H9 (cell line): ENCODE results near the gene BICD2. TPM values are rescaled to one million over a fixed set of nuclear protein-coding genes. Genes with fewer than 3 reads are reported as not detected.

Experiments
- DNase-seq: peaks from one replicate; pipeline ENCODE4 v3.0.0-alpha.2; 2017
- H2AFZ ChIP-seq: one replicate; pipeline ENCODE4 v1.6.1; 2013; ENCODE audit warnings: mild to moderate bottlenecking, low read length, control low read depth, moderate library complexity
- H2AK5ac ChIP-seq: 2 replicates; pipeline ENCODE4 v1.6.1; 2013; ENCODE audit warnings: low read length, control low read depth, mixed read lengths; ENCODE audit not compliant: insufficient read length
- H2BK120ac ChIP-seq: one replicate; pipeline ENCODE4 v1.6.1; 2013; ENCODE audit warnings: low read depth, mild to moderate bottlenecking, low read length, control low read depth, inconsistent platforms; ENCODE audit not compliant: poor library complexity, severe bottlenecking
- H2BK12ac ChIP-seq: 2 replicates; pipeline ENCODE4 v1.6.1; 2013; ENCODE audit warnings: low read length, control low read depth, mixed read lengths, low read depth; ENCODE audit not compliant: insufficient read length
- H2BK15ac ChIP-seq: 2 replicates; pipeline ENCODE4 v1.6.1; 2013; ENCODE audit warnings: low read depth, low read length, control low read depth
- H2BK20ac ChIP-seq: one replicate; pipeline ENCODE4 v1.6.1; 2013; ENCODE audit warnings: low read depth, mild to moderate bottlenecking, low read length, control low read depth, inconsistent platforms; ENCODE audit not compliant: poor library complexity, severe bottlenecking
- H2BK5ac ChIP-seq: 2 replicates; pipeline ENCODE4 v1.6.1; 2013; ENCODE audit warnings: low read length, control low read depth, mixed read lengths; ENCODE audit not compliant: insufficient read length
- H3K14ac ChIP-seq: 2 replicates; pipeline ENCODE4 v1.6.1; 2013; ENCODE audit warnings: low read length, control low read depth; ENCODE audit not compliant: insufficient read depth
- H3K18ac ChIP-seq: 2 replicates; pipeline ENCODE4 v1.6.1; 2013; ENCODE audit warnings: low read depth, mild to moderate bottlenecking, mixed read lengths, low read length, control low read depth; ENCODE audit not compliant: insufficient read length
- H3K23ac ChIP-seq: 2 replicates; pipeline ENCODE4 v1.6.1; 2013; ENCODE audit warnings: low read length, control low read depth, mixed read lengths, low read depth; ENCODE audit not compliant: insufficient read length
- H3K23me2 ChIP-seq: 2 replicates; pipeline ENCODE4 v1.6.1; 2013; ENCODE audit warnings: low read depth, mild to moderate bottlenecking, mixed read lengths, low read length, control low read depth; ENCODE audit not compliant: insufficient read length, poor library complexity, severe bottlenecking
- H3K27ac ChIP-seq: 2 replicates; pipeline ENCODE4 v1.5.1; 2013; ENCODE audit warnings: low read length, control low read depth, mixed read lengths, low read depth; ENCODE audit not compliant: insufficient read length
- H3K27me3 ChIP-seq: 2 replicates; pipeline ENCODE4 v1.6.1; 2013; ENCODE audit warnings: low read length, control low read depth, inconsistent platforms; ENCODE audit not compliant: insufficient read depth
- H3K4ac ChIP-seq: 2 replicates; pipeline ENCODE4 v1.6.1; 2013; ENCODE audit warnings: low read depth, mild to moderate bottlenecking, control low read depth, inconsistent platforms, low read length, moderate library complexity
- H3K4me1 ChIP-seq: 2 replicates; pipeline ENCODE4 v1.6.1; 2013; ENCODE audit warnings: low read length, control low read depth, inconsistent platforms; ENCODE audit not compliant: insufficient read depth
- H3K4me2 ChIP-seq: 2 replicates; pipeline ENCODE4 v1.6.1; 2013; ENCODE audit warnings: low read length, control low read depth, mixed read lengths; ENCODE audit not compliant: insufficient read length, insufficient read depth
- H3K56ac ChIP-seq: 2 replicates; pipeline ENCODE4 v1.6.1; 2013; ENCODE audit warnings: low read depth, mild to moderate bottlenecking, mixed read lengths, low read length, control low read depth; ENCODE audit not compliant: insufficient read length
- H3K79me1 ChIP-seq: 2 replicates; pipeline ENCODE4 v1.6.1; 2013; ENCODE audit warnings: low read depth, mild to moderate bottlenecking, moderate library complexity, low read length, control low read depth, inconsistent platforms; ENCODE audit not compliant: insufficient read depth, poor library complexity, severe bottlenecking
- H3K79me2 ChIP-seq: 2 replicates; pipeline ENCODE4 v1.6.1; 2013; ENCODE audit warnings: low read length, control low read depth, inconsistent platforms; ENCODE audit not compliant: insufficient read depth
- H3K9ac ChIP-seq: 2 replicates; pipeline ENCODE4 v1.6.1; 2013; ENCODE audit warnings: low read length, control low read depth, mixed read lengths; ENCODE audit not compliant: insufficient read length; ENCODE audit errors: extremely low read depth
- H3K9me3 ChIP-seq: one replicate; pipeline ENCODE4 v1.6.1; 2013; ENCODE audit warnings: low read depth, low read length, inconsistent platforms; ENCODE audit not compliant: control insufficient read depth
- H3T11ph ChIP-seq: one replicate; pipeline ENCODE4 v1.6.1; 2013; ENCODE audit warnings: mild to moderate bottlenecking, low read length, control low read depth, inconsistent platforms
- H4K20me1 ChIP-seq: one replicate; pipeline ENCODE4 v1.6.1; 2013; ENCODE audit not compliant: control insufficient read depth, insufficient read length, insufficient read depth
- H4K5ac ChIP-seq: 2 replicates; pipeline ENCODE4 v1.6.1; 2013; ENCODE audit warnings: low read depth, mild to moderate bottlenecking, mixed read lengths, low read length, control low read depth; ENCODE audit not compliant: insufficient read length
- H4K8ac ChIP-seq: replicated peaks from 2 replicates; pipeline ENCODE4 v1.6.1; 2013; ENCODE audit warnings: low read length, control low read depth, mixed read lengths, low read depth; ENCODE audit not compliant: insufficient read length
- H4K91ac ChIP-seq: 2 replicates; pipeline ENCODE4 v1.6.1; 2013; ENCODE audit warnings: low read depth, mild to moderate bottlenecking, moderate library complexity, mixed read lengths, low read length, control low read depth; ENCODE audit not compliant: insufficient read length
- H3K27ac Mint-ChIP-seq, 3 experiments: 2 replicates in 2 of 3; 3 replicates in 1 of 3; pipeline ENCODE4 v1.8.0; 2020 to 2021; ENCODE audit warnings: mixed read lengths in 3 of 3, mild to moderate bottlenecking in 1 of 3, moderate library complexity in 1 of 3
- H3K27me3 Mint-ChIP-seq: 2 replicates; pipeline ENCODE4 v1.8.0; 2021; ENCODE audit warnings: low read depth, mild to moderate bottlenecking, moderate library complexity, mixed read lengths
- H3K36me3 Mint-ChIP-seq, 3 experiments: 2 replicates in 2 of 3; 3 replicates in 1 of 3; pipeline ENCODE4 v1.8.0; 2020 to 2021; ENCODE audit warnings: low read depth in 3 of 3, mixed read lengths in 3 of 3; ENCODE audit not compliant: insufficient read depth in 1 of 3
- H3K4me1 Mint-ChIP-seq, 2 experiments: 2 replicates each; pipeline ENCODE4 v1.8.0; 2020; ENCODE audit warnings: mixed read lengths in 2 of 2
- H3K4me3 Mint-ChIP-seq, 2 experiments: 2 replicates in 1 of 2; 3 replicates in 1 of 2; pipeline ENCODE4 v1.8.0; 2020 to 2021; ENCODE audit warnings: mild to moderate bottlenecking in 2 of 2, mixed read lengths in 2 of 2, moderate library complexity in 1 of 2
- H3K9me3 Mint-ChIP-seq, 2 experiments: 2 replicates in 1 of 2; 3 replicates in 1 of 2; pipeline ENCODE4 v1.8.0; 2020; ENCODE audit warnings: mild to moderate bottlenecking in 2 of 2, mixed read lengths in 2 of 2, moderate library complexity in 1 of 2
- CTCF ChIP-seq: fragments of 200-600 bp; sonication (generic); conservative IDR thresholded peaks from 3 replicates; pipeline ENCODE4 v1.8.0; 2021; ENCODE audit warnings: antibody characterized with exemption, mild to moderate bottlenecking
- WGBS: extraction: QIAGEN DNeasy Blood & Tissue Kit; methylation state at CpG from one replicate; pipeline ENCODE4 v1.1.7; 2013; ENCODE audit warnings: missing lambda C conversion rate, low lambda C conversion rate, mixed read lengths; ENCODE audit not compliant: insufficient read length; ENCODE audit errors: extremely low coverage; 5-methylcytosine and 5-hydroxymethylcytosine counted together
- total RNA-seq: library from RNA; stranded (reverse); gene quantifications from 2 replicates; pipeline ENCODE4 v1.2.1, GENCODE V29; 2021

BICD2 gene
- total RNA-seq, 1 experiment from 2014 or later, result 22.3 TPM

GRCh38 chr9:92709954-92710353 lies 54.7 kb downstream of the BICD2 start:
- H3K4me3 Mint-ChIP-seq, result no peak overlapping the region
- no peak overlapping the region for H2BK120ac ChIP-seq
- peak overlapping the region in 1 of 3 experiments; percentile 41; a peak in 1 of 7 replicates for H3K27ac Mint-ChIP-seq
- WGBS, result no CpG with 5 or more reads among the region's 3 CpGs
- no peak overlapping the region for H4K5ac ChIP-seq
- H2AFZ ChIP-seq, result no peak overlapping the region
- H3K27ac ChIP-seq, result no peak overlapping the region
- H4K8ac ChIP-seq, result no peak overlapping the region
- no peak overlapping the region for H3K18ac ChIP-seq
- H3K23ac ChIP-seq, result no peak overlapping the region
- no peak overlapping the region for H3K14ac ChIP-seq
- H3K4me1 Mint-ChIP-seq, result no peaks in the 10 kb centered on the region
- H4K91ac ChIP-seq, result no peak overlapping the region
- no peak overlapping the region for H2BK5ac ChIP-seq
- H2AK5ac ChIP-seq, result no peak overlapping the region
- H3K79me2 ChIP-seq, result no peaks in the 10 kb centered on the region
- H3T11ph ChIP-seq, result no peak overlapping the region
- H3K27me3 Mint-ChIP-seq, result no peaks in the 10 kb centered on the region
- H3K56ac ChIP-seq, result no peak overlapping the region
- no peaks in the 10 kb centered on the region for H3K79me1 ChIP-seq
- no peak for DNase-seq
- no peaks in the 10 kb centered on the region for H3K27me3 ChIP-seq
- no peaks in the 10 kb centered on the region for H3K9me3 Mint-ChIP-seq
- H3K4ac ChIP-seq, result no peak overlapping the region
- no peak overlapping the region for H2BK20ac ChIP-seq
- peaks cover 12 to 39% (median 32%) of the 10 kb centered on the region in 3 experiments; a peak in 6 of 7 replicates for H3K36me3 Mint-ChIP-seq
- H2BK15ac ChIP-seq, result no peak overlapping the region
- no peak overlapping the region for H3K9ac ChIP-seq
- no peak for TF ChIP-seq CTCF
- no peaks in the 10 kb centered on the region for H3K4me1 ChIP-seq
- no peak overlapping the region for H2BK12ac ChIP-seq
- H3K4me2 ChIP-seq, result no peak overlapping the region
- H4K20me1 ChIP-seq, result no peaks in the 10 kb centered on the region
- no peaks in the 10 kb centered on the region for H3K23me2 ChIP-seq
- no peaks in the 10 kb centered on the region for H3K9me3 ChIP-seq
